Stimulated activated CD4-positive, alpha-beta T cell treated with anti-CD3 and anti-CD28 coated beads, Interleukin-12 subunit alpha, Interleukin-12 subunit beta, amount 100 ng/mL, for 4 hours (primary cell): ENCODE results near the gene IRAK1BP1.
"Not testable (repeated sequence)": the region's sequence is repeated elsewhere in the genome, so short reads cannot be mapped to it uniquely, and the experiment has no call there.

ENCODE experiments used
- DNase-seq: peaks from one replicate; pipeline ENCODE4 v3.0.0-alpha.2; 2020

IRAK1BP1 gene

GRCh38 chr6:78896227-78896626, 28.9 kb downstream of the IRAK1BP1 start:
- no peak for DNase-seq

GRCh38 chr6:78908621-78909020, 41.3 kb downstream of the IRAK1BP1 start:
- DNase-seq, result no peak

- DNase-seq, result no peak
These were observed 42.0 kb downstream of the IRAK1BP1 start for GRCh38 chr6:78909391-78909790.

GRCh38 chr6:78910010-78910409, 42.7 kb downstream of the IRAK1BP1 start:
- DNase-seq, result no peak

- DNase-seq, result no peak
These were observed 43.3 kb downstream of the IRAK1BP1 start for GRCh38 chr6:78910591-78911171.

GRCh38 chr6:78911218-78911940, 44.0 kb downstream of the IRAK1BP1 start:
- DNase-seq, result no peak

GRCh38 chr6:78916411-78916810, 49.1 kb downstream of the IRAK1BP1 start:
- DNase-seq, result no peak

- DNase-seq, result no peak
These were observed 50.4 kb downstream of the IRAK1BP1 start for GRCh38 chr6:78917788-78918187.

GRCh38 chr6:78921168-78921567, 53.8 kb downstream of the IRAK1BP1 start:
- not testable (repeated sequence) for DNase-seq

GRCh38 chr6:78925317-78925716, 58.0 kb downstream of the IRAK1BP1 start:
- no peak for DNase-seq

GRCh38 chr6:78935553-78935952, 68.2 kb downstream of the IRAK1BP1 start:
- DNase-seq, result no peak

- DNase-seq, result no peak
These were observed 69.2 kb downstream of the IRAK1BP1 start for GRCh38 chr6:78936515-78936914.

GRCh38 chr6:78942446-78942845, 75.1 kb downstream of the IRAK1BP1 start:
- DNase-seq, result no peak

GRCh38 chr6:78947529-78947928, 80.2 kb downstream of the IRAK1BP1 start:
- no peak for DNase-seq

GRCh38 chr6:78947962-78948361, 80.6 kb downstream of the IRAK1BP1 start:
- DNase-seq, result no peak

GRCh38 chr6:78948785-78949184, 81.4 kb downstream of the IRAK1BP1 start:
- no peak for DNase-seq

GRCh38 chr6:78952362-78952761, 85.0 kb downstream of the IRAK1BP1 start:
- DNase-seq, result no peak
